ENCODE measurements around the gene FAM151A. TPM values are rescaled to one million over a fixed set of nuclear protein-coding genes. Genes with fewer than 3 reads are reported as not detected.
A peak's percentile ranks its signal among the peaks of the same experiment; 100 is the strongest.

FAM151A gene
- total RNA-seq, 2 experiments from 2014 or later = not detected

- Mint-ChIP-seq H3K9me3 (ENCODE audit: low read depth) (no peaks in the 10 kb centered on the region), H3K36me3 (no peaks in the 10 kb centered on the region), H3K4me1 (peaks cover 7% of the 10 kb centered on the region), H3K27me3 (no peaks in the 10 kb centered on the region), H3K4me3 (no peak overlapping the region), H3K27ac (no peak overlapping the region)
- ATAC-seq (no peak), DNase-seq (no peak)
- CTCF ChIA-PET = interaction anchor here (0.7 kb wide), 1 partner anchor 227 kb away, joined by 3 read pairs; the partner anchor contains the start of gene TTC22
These were observed 49.1 kb downstream of the FAM151A start for GRCh38 chr1:54574158-54574778.

- H3K4me3 Mint-ChIP-seq = no peak overlapping the region
- DNase-seq (no peak), ATAC-seq (peak; percentile 16)
- H3K36me3 Mint-ChIP-seq = no peaks in the 10 kb centered on the region
- CTCF ChIA-PET = interaction anchor here (0.8 to 1.3 kb wide), 2 partner anchors 12 to 392 kb away, joined by 3 to 4 read pairs; no protein-coding TSS in a partner anchor
- H3K27me3 Mint-ChIP-seq = no peaks in the 10 kb centered on the region
- peaks cover 7% of the 10 kb centered on the region for H3K4me1 Mint-ChIP-seq
- no peaks in the 10 kb centered on the region for H3K9me3 Mint-ChIP-seq (ENCODE audit: low read depth)
- H3K27ac Mint-ChIP-seq = no peak overlapping the region
These were observed 50.8 kb downstream of the FAM151A start for GRCh38 chr1:54572542-54572850.

DNA sequence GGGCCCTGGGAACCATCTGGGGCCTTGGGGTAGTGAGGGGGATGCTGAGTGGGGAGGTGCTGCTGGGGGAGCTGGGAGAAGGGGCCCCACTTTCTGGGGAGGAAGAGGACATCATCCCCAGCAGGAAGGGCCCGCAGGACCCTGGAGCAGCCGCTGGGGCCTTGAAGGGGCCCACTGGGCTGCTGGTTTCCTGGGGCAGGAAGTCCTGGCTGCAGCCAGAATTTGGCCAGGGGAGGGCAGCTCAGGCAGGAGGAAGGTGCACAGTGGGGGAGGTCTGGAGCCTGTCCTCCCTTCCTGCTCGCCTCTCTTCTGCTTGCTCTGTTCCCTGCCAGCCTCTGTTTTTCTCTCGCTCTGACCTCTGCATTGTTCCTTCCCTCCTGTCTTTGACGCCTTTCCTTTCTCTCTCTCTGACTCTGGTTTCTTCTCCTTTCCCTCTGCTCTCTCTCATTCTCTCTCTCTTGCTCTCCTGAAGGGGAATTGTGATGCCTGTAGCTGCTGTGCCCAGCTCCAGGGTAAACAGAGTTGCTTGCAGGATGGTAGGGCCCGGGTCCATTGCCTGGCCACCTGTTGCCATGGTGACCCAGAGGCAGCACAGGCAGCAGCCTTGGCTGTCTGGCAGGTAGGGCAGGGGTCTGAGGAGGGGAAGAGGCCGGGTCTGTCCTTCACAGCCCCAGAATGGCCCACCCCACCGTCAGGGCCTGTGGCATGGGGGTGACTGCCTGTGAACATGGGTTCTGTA lies 51.4 kb downstream of the FAM151A start:
- Mint-ChIP-seq H3K4me1 (peaks cover 7% of the 10 kb centered on the region), H3K4me3 (no peak overlapping the region), H3K27me3 (no peaks in the 10 kb centered on the region), H3K36me3 (no peaks in the 10 kb centered on the region), H3K9me3 (ENCODE audit: low read depth) (no peaks in the 10 kb centered on the region), H3K27ac (no peak overlapping the region)
- CTCF ChIA-PET = interaction anchor here (0.5 to 1.3 kb wide), 3 partner anchors 11 to 391 kb away, joined by 3 to 4 read pairs (median 3); no protein-coding TSS in a partner anchor
- no peak for ATAC-seq
- no peak for DNase-seq

DNA sequence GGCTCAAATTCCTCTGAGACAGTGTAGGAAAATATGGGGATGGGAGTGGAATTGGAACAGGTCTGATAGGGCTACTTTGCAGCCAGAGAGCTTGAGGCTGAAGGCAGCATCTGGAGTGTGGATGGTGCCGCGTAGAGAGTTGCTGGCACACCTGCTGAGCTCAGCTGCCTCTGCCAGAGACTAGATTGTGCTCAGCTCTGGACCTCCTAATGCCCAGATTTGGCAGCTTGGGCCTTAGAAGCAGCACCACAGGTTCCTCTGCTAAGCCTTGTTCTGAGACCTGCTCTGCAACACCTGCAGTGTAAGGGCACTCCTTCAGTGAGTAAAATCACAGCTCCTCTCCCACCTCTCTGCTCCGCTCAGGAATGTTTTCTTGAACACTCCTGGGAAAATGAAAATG lies 52.0 kb downstream of the FAM151A start:
- Mint-ChIP-seq H3K4me1 (peaks cover 7% of the 10 kb centered on the region), H3K9me3 (ENCODE audit: low read depth) (no peaks in the 10 kb centered on the region), H3K27ac (no peak overlapping the region), H3K27me3 (no peaks in the 10 kb centered on the region), H3K4me3 (no peak overlapping the region), H3K36me3 (no peaks in the 10 kb centered on the region)
- DNase-seq = no peak
- no peak for ATAC-seq
- CTCF ChIA-PET = interaction anchor here (0.5 kb wide), 1 partner anchor 67 kb away, joined by 3 read pairs; no protein-coding TSS in a partner anchor

- DNase-seq = no peak
- ATAC-seq = no peak
- Mint-ChIP-seq H3K36me3 (no peaks in the 10 kb centered on the region), H3K9me3 (ENCODE audit: low read depth) (no peaks in the 10 kb centered on the region), H3K4me1 (peaks cover 7% of the 10 kb centered on the region), H3K27ac (no peak overlapping the region), H3K4me3 (no peak overlapping the region), H3K27me3 (no peaks in the 10 kb centered on the region)
- CTCF ChIA-PET = no interaction called here
These were observed 53.2 kb downstream of the FAM151A start for GRCh38 chr1:54570161-54570560.

- H3K4me1 Mint-ChIP-seq = peaks cover 7% of the 10 kb centered on the region
- DNase-seq = no peak
- ATAC-seq = no peak
- no peak overlapping the region for H3K4me3 Mint-ChIP-seq
- H3K36me3 Mint-ChIP-seq = no peaks in the 10 kb centered on the region
- CTCF ChIA-PET = no interaction called here
- H3K9me3 Mint-ChIP-seq (ENCODE audit: low read depth) = no peaks in the 10 kb centered on the region
- no peak overlapping the region for H3K27ac Mint-ChIP-seq
- no peaks in the 10 kb centered on the region for H3K27me3 Mint-ChIP-seq
These were observed 54.0 kb downstream of the FAM151A start for GRCh38 chr1:54569339-54569738.

- Mint-ChIP-seq H3K4me1 (peaks cover 7% of the 10 kb centered on the region), H3K27ac (no peak overlapping the region), H3K36me3 (no peaks in the 10 kb centered on the region), H3K9me3 (ENCODE audit: low read depth) (no peaks in the 10 kb centered on the region), H3K27me3 (no peaks in the 10 kb centered on the region), H3K4me3 (no peak overlapping the region)
- CTCF ChIA-PET = interaction anchor here (0.7 kb wide), 3 partner anchors 42 to 298 kb away, joined by 3 read pairs; no protein-coding TSS in a partner anchor
- no peak for ATAC-seq
- DNase-seq = no peak
These were observed 55.4 kb downstream of the FAM151A start for GRCh38 chr1:54567961-54568360.

DNA sequence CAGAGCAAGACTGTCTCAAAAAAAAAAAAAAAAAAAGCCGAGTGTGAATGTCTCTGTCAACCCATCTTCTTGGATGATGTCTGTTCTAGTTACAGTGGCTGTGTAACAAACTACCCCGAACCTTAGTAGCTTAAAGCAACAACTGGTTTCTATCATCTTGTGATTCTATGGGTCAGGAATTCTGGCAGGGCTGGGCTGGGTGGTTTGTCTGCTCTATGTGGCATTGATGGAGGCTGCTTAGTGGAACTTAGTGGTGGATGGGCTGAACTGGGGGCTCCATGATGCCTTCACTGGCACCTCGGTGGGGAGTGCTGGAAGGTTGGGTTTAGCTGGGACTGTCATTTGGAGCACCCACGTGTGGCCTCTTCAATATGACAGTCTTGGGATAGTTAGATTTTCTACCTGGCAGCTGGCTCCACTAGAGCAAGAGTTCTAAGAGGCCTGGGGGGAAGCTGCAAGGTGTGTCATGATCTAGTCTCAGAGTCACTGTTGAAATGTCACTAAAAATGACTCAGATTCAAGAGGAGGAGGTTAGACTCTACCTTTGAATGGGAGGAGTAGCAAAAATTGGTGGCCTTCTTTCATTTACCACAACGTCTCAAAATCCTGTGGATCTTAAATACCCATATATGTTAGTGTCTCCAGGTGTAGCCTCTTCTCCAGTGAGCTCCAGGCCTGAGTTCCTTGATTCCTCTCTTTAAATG lies 56.7 kb downstream of the FAM151A start:
- Mint-ChIP-seq H3K4me1 (peaks cover 2% of the 10 kb centered on the region), H3K4me3 (no peak overlapping the region), H3K27me3 (no peaks in the 10 kb centered on the region), H3K27ac (no peak overlapping the region), H3K9me3 (ENCODE audit: low read depth) (no peaks in the 10 kb centered on the region), H3K36me3 (no peaks in the 10 kb centered on the region)
- ATAC-seq (no peak), DNase-seq (no peak)
- CTCF ChIA-PET = interaction anchor here (1.1 kb wide), 1 partner anchor 9 kb away, joined by 3 read pairs; no protein-coding TSS in a partner anchor

DNA sequence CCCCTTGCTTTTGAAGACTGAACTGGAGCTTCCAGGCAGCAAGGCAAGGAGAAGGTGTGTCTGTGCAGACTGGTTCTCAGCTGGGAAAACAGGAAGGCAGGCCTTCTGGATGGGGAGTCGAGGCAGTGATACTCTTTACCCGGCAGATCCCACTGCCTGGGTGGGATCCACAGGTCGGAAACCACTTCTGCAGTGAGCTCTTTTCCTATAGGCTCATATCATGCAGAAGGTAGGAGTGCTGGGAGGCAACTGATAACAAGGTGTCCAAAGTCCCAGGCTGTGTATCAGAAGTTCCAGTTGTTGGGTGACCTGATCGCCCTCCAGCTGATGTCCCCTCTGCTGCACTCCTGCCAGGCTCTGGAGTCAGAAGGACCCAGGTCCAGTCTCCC lies 58.2 kb downstream of the FAM151A start:
- no peak overlapping the region for H3K27ac Mint-ChIP-seq
- no peak for DNase-seq
- ATAC-seq = no peak
- H3K9me3 Mint-ChIP-seq (ENCODE audit: low read depth) = no peaks in the 10 kb centered on the region
- no peaks in the 10 kb centered on the region for H3K36me3 Mint-ChIP-seq
- no peak overlapping the region for H3K4me3 Mint-ChIP-seq
- CTCF ChIA-PET = no interaction called here
- no peaks in the 10 kb centered on the region for H3K27me3 Mint-ChIP-seq
- H3K4me1 Mint-ChIP-seq = no peaks in the 10 kb centered on the region

GRCh38 chr1:54564312-54565112 lies 58.8 kb downstream of the FAM151A start:
- Mint-ChIP-seq H3K9me3 (ENCODE audit: low read depth) (no peaks in the 10 kb centered on the region), H3K36me3 (no peaks in the 10 kb centered on the region), H3K4me1 (no peaks in the 10 kb centered on the region), H3K27ac (no peak overlapping the region), H3K4me3 (no peak overlapping the region), H3K27me3 (no peaks in the 10 kb centered on the region)
- DNase-seq = no peak
- CTCF ChIA-PET = interaction anchor here (1.0 kb wide), 1 partner anchor 12 kb away, joined by 3 read pairs; no protein-coding TSS in a partner anchor
- ATAC-seq = no peak

- CTCF ChIA-PET = interaction anchor here (0.7 kb wide), 1 partner anchor 259 kb away, joined by 3 read pairs; no protein-coding TSS in a partner anchor
- H3K27ac Mint-ChIP-seq = no peak overlapping the region
These were observed 63.5 kb downstream of the FAM151A start for GRCh38 chr1:54559771-54560231.

More at GRCh38 chr1:54559771-54560231, 63.5 kb downstream of the FAM151A start:
- Mint-ChIP-seq H3K27me3 (no peaks in the 10 kb centered on the region), H3K9me3 (ENCODE audit: low read depth) (no peaks in the 10 kb centered on the region), H3K4me3 (no peak overlapping the region), H3K4me1 (no peaks in the 10 kb centered on the region), H3K36me3 (no peaks in the 10 kb centered on the region)
- ATAC-seq (no peak), DNase-seq (no peak)
